Gastrocnemius medialis (tissue), 4 donors: ENCODE measurements around the gene NNT. TPM values are rescaled to one million over a fixed set of nuclear protein-coding genes. Genes with fewer than 3 reads are reported as not detected.
A peak's percentile ranks its signal among the peaks of the same experiment; 100 is the strongest.

Experiments used
- ATAC-seq, 2 donors: fragments of 150-250 bp; one replicate each; pipeline ENCODE4 v1.9.1; 2016
- DNase-seq, 2 donors: peaks; one replicate each; pipeline ENCODE4 v3.0.0-alpha.2; 2019
- H3K27ac ChIP-seq, 4 donors: fragments of 200-600 bp; sonication (generic); 1 replicate in 1 of 4; 2 replicates in 3 of 4; pipeline ENCODE4 v1.5.1; 2016 to 2018; ENCODE audit warnings: mild to moderate bottlenecking in 2 of 4, moderate library complexity in 1 of 4
- H3K27me3 ChIP-seq, 3 donors: fragments of 200-600 bp; sonication (generic) in 2 of 3; 1 replicate in 1 of 3; 2 replicates in 2 of 3; pipeline versions ENCODE4 v1.5.1 to v1.6.0; 2016 to 2019; ENCODE audit warnings: mild to moderate bottlenecking in 1 of 3, moderate library complexity in 1 of 3
- H3K36me3 ChIP-seq, 2 donors: fragments of 200-600 bp; sonication (generic) in 1 of 2; one replicate each; pipeline ENCODE4 v1.5.1; 2017 to 2018
- H3K4me1 ChIP-seq, 2 donors: fragments of 200-600 bp; sonication (generic) in 1 of 2; one replicate each; pipeline ENCODE4 v1.5.1; 2016 to 2017; ENCODE audit warnings: mild to moderate bottlenecking in 2 of 2
- H3K4me3 ChIP-seq, 4 donors: fragments of 200-600 bp; sonication (generic) in 3 of 4; 1 replicate in 1 of 4; 2 replicates in 3 of 4; pipeline ENCODE4 v1.5.1; 2016 to 2019; ENCODE audit warnings: mild to moderate bottlenecking in 2 of 4
- H3K9me3 ChIP-seq, 3 donors: fragments of 200-600 bp; sonication (generic) in 2 of 3; 1 replicate in 1 of 3; 2 replicates in 2 of 3; pipeline ENCODE4 v1.5.1; 2016 to 2019
- CTCF ChIP-seq, 5 experiments: fragments of 450-650 bp in 3 of 5; fragments of 200-600 bp in 2 of 5; sonication (generic) in 2 of 5; IDR thresholded peaks in 4 of 5; conservative IDR thresholded peaks in 1 of 5; 1 replicate in 4 of 5; 2 replicates in 1 of 5; pipeline ENCODE4 v1.5.1; 2016 to 2019; ENCODE audit warnings: antibody characterized with exemption in 5 of 5, mild to moderate bottlenecking in 3 of 5, moderate library complexity in 3 of 5
- POLR2A ChIP-seq, 2 donors: fragments of 450-650 bp; IDR thresholded peaks; one replicate each; pipeline ENCODE4 v1.6.1; 2017; ENCODE audit warnings: antibody characterized with exemption in 2 of 2, mild to moderate bottlenecking in 2 of 2, moderate library complexity in 2 of 2
- in situ Hi-C, 4 donors: fragments of 200-750 bp; cut with MboI; loops; one replicate each; pipeline versions ENCODE4 v1.15.0 to v1.8.0; 2017; ENCODE audit warnings: low sequenced_read_pairs in 4 of 4
- intact Hi-C: fragments of 100-400 bp; cut with DNase I; formaldehyde crosslinking; loops from one replicate; pipeline ENCODE4 v1.15.1; 2023; ENCODE audit warnings: low total_unique reads
- total RNA-seq, 4 donors: library from RNA; depleted of rRNA; stranded (reverse); fragments of >200 nt; gene quantifications; one replicate each; pipeline versions ENCODE4 v1.1.0 to v1.2.3, GENCODE V29; 2016

Gene NNT
- total RNA-seq, 4 donors from 2014 or later, result 90.3 to 149 (median 127) TPM

- Histone ChIP-seq H3K4me3 (no peak overlapping the region), H3K9me3 (no peaks in the 10 kb centered on the region), H3K4me1 (peaks cover 66 to 75% of the 10 kb centered on the region in 2 donors), H3K36me3 (peaks cover 0 to 3% of the 10 kb centered on the region in 2 donors), H3K27me3 (no peaks in the 10 kb centered on the region), H3K27ac (peak overlapping the region in 3 of 4 donors; percentile 11 to 58 (median 34))
- no peak for TF ChIP-seq POLR2A (IDR thresholded peaks at IDR 0.05)
- in situ Hi-C loops, result loop anchor here in 1 of 4 donors (10.0 kb wide), 1 partner anchor 84 kb away; the partner anchor contains the start of gene PAIP1
- ATAC-seq (no peak), DNase-seq (no peak)
- intact Hi-C loops, result no loop called here
Measured at GRCh38 chr5:43638546-43638945, 35.6 kb downstream of the NNT start.

- H3K9me3 ChIP-seq, result no peaks in the 10 kb centered on the region
- intact Hi-C loops (no loop called here), in situ Hi-C loops (loop anchor here in 1 of 4 donors (10.0 kb wide), 1 partner anchor 85 kb away; the partner anchor contains the start of gene PAIP1)
- H3K36me3 ChIP-seq, result peaks cover 0 to 6% of the 10 kb centered on the region in 2 donors
- H3K4me3 ChIP-seq, result no peak overlapping the region
- peak overlapping the region; percentile 5 to 58 (median 22) for H3K27ac ChIP-seq
- ATAC-seq (peak; percentile 58 to 62), DNase-seq (no peak)
- H3K27me3 ChIP-seq, result no peaks in the 10 kb centered on the region
- H3K4me1 ChIP-seq, result peaks cover 59 to 69% of the 10 kb centered on the region in 2 donors
- no peak for TF ChIP-seq CTCF (IDR thresholded peaks at IDR 0.05 in 4 of 5, conservative IDR thresholded peaks at IDR 0.05 in 1 of 5)
- no peak for TF ChIP-seq POLR2A (IDR thresholded peaks at IDR 0.05)
Measured at GRCh38 chr5:43639566-43639965, 36.6 kb downstream of the NNT start.

- in situ Hi-C loops, result no loop called here
- ATAC-seq, result no peak
- Histone ChIP-seq H3K4me1 (peaks cover 33 to 52% of the 10 kb centered on the region in 2 donors), H3K9me3 (no peaks in the 10 kb centered on the region), H3K27ac (peak overlapping the region in 3 of 4 donors; percentile 6 to 58 (median 39)), H3K27me3 (no peaks in the 10 kb centered on the region), H3K4me3 (no peak overlapping the region), H3K36me3 (peaks cover 0 to 28% of the 10 kb centered on the region in 2 donors)
- intact Hi-C loops, result no loop called here
- no peak for DNase-seq
- no peak for TF ChIP-seq POLR2A (IDR thresholded peaks at IDR 0.05)
- no peak for TF ChIP-seq CTCF (IDR thresholded peaks at IDR 0.05 in 4 of 5, conservative IDR thresholded peaks at IDR 0.05 in 1 of 5)
Measured at GRCh38 chr5:43642428-43642827, 39.4 kb downstream of the NNT start.

GRCh38 chr5:43643327-43643726 is 40.3 kb downstream of the NNT start:
- in situ Hi-C loops, result no loop called here
- H3K36me3 ChIP-seq, result peaks cover 0 to 36% of the 10 kb centered on the region in 2 donors
- H3K4me3 ChIP-seq, result no peak overlapping the region
- peak overlapping the region in 2 of 4 donors; percentile 39 to 58 for H3K27ac ChIP-seq
- no peak for DNase-seq
- H3K4me1 ChIP-seq, result peaks cover 30 to 48% of the 10 kb centered on the region in 2 donors
- no peaks in the 10 kb centered on the region for H3K9me3 ChIP-seq
- H3K27me3 ChIP-seq, result no peaks in the 10 kb centered on the region
- intact Hi-C loops, result no loop called here
- ATAC-seq, result no peak
- TF ChIP-seq CTCF (IDR thresholded peaks at IDR 0.05 in 4 of 5, conservative IDR thresholded peaks at IDR 0.05 in 1 of 5) (no peak), POLR2A (IDR thresholded peaks at IDR 0.05) (no peak)

- Histone ChIP-seq H3K9me3 (no peaks in the 10 kb centered on the region), H3K27me3 (no peaks in the 10 kb centered on the region), H3K4me1 (peaks cover 26 to 44% of the 10 kb centered on the region in 2 donors), H3K27ac (peak overlapping the region in 3 of 4 donors; percentile 6 to 58 (median 39)), H3K36me3 (peaks cover 0 to 36% of the 10 kb centered on the region in 2 donors), H3K4me3 (no peak overlapping the region)
- no peak for ATAC-seq
- TF ChIP-seq CTCF (IDR thresholded peaks at IDR 0.05 in 4 of 5, conservative IDR thresholded peaks at IDR 0.05 in 1 of 5) (no peak), POLR2A (IDR thresholded peaks at IDR 0.05) (no peak)
- in situ Hi-C loops (no loop called here), intact Hi-C loops (no loop called here)
- no peak for DNase-seq
Measured at GRCh38 chr5:43643750-43644149, 40.8 kb downstream of the NNT start.
